ENCODE measurements around the gene SRR.

DNA sequence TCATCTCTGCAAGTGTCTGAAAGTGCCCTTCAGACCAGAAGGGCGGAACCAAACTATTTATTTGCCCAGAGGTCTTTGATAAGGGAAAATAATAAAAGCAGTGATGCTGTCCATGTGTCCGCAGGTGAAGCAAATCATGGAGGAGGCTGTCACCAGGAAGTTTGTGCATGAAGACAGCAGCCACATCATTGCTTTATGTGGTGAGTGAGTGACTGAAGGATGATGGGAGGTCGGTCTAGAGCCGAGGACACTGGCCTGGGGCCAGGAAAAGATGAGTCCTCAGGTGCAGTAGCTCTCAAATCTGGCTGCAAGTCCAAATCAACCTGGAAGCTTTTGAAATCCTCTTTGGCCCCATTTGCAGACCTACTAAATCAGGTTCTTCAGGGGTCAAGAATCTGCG is 39.7 kb downstream of the SRR start:
- TF ChIP-seq, protein P1, sequence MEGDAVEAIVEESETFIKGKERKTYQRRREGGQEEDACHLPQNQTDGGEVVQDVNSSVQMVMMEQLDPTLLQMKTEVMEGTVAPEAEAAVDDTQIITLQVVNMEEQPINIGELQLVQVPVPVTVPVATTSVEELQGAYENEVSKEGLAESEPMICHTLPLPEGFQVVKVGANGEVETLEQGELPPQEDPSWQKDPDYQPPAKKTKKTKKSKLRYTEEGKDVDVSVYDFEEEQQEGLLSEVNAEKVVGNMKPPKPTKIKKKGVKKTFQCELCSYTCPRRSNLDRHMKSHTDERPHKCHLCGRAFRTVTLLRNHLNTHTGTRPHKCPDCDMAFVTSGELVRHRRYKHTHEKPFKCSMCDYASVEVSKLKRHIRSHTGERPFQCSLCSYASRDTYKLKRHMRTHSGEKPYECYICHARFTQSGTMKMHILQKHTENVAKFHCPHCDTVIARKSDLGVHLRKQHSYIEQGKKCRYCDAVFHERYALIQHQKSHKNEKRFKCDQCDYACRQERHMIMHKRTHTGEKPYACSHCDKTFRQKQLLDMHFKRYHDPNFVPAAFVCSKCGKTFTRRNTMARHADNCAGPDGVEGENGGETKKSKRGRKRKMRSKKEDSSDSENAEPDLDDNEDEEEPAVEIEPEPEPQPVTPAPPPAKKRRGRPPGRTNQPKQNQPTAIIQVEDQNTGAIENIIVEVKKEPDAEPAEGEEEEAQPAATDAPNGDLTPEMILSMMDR (IDR thresholded peaks at IDR 0.05; ENCODE audit: borderline replicate concordance, extremely low read depth, low read length, poor library complexity, severe bottlenecking): no peak
- TF ChIP-seq EZH2 (IDR thresholded peaks at IDR 0.05; ENCODE audit: borderline replicate concordance, low read depth, low read length, severe bottlenecking): no peak

All from DND-41 (cell line).